Left ventricle myocardium inferior (tissue), 1 donor: Measurements from ENCODE around the gene TEX19. TPM values are rescaled to one million over a fixed set of nuclear protein-coding genes. Genes with fewer than 3 reads are reported as not detected.

ENCODE experiments used
- DNase-seq: peaks from one replicate; pipeline ENCODE4 v3.0.0-alpha.2; 2020
- H3K27ac ChIP-seq: fragments of 200-600 bp; replicated peaks from 2 replicates; pipeline ENCODE4 v1.8.0; 2021
- H3K27me3 ChIP-seq: fragments of 200-600 bp; 2 replicates; pipeline ENCODE4 v1.8.0; 2021; ENCODE audit warnings: low read depth
- H3K36me3 ChIP-seq: fragments of 200-600 bp; 2 replicates; pipeline ENCODE4 v1.8.0; 2021
- H3K4me1 ChIP-seq: fragments of 200-600 bp; 2 replicates; pipeline ENCODE4 v1.8.0; 2021
- H3K4me3 ChIP-seq: fragments of 200-600 bp; 2 replicates; pipeline ENCODE4 v1.8.0; 2021; ENCODE audit warnings: mild to moderate bottlenecking, moderate library complexity
- H3K9me3 ChIP-seq: fragments of 200-600 bp; replicated peaks from 2 replicates; pipeline ENCODE4 v1.8.0; 2021
- CTCF ChIP-seq: fragments of 200-600 bp; IDR thresholded peaks from 2 replicates; pipeline ENCODE4 v1.8.0; 2021; ENCODE audit warnings: antibody characterized with exemption, mild to moderate bottlenecking, borderline replicate concordance
- intact Hi-C: fragments of 100-400 bp; cut with micrococcal nuclease; formaldehyde crosslinking; loops from one replicate; pipeline ENCODE4 v1.11.0; 2022
- total RNA-seq: library from RNA; stranded (reverse); fragmentation: NEBNext Ultra II Directional; extraction: Animal tissue kit (Norgen Biotek cat#: 25700); gene quantifications from one replicate; pipeline ENCODE4 v1.2.1, GENCODE V29; 2021
- donor health status: DM: no; HTN: yes; CAD: no; lungs with severe emphysema.

Gene TEX19
- total RNA-seq, 1 donor from 2014 or later = not detected

GRCh38 chr17:82338858-82339633, 20.0 kb upstream of the TEX19 start:
- Histone ChIP-seq H3K36me3 (no peaks in the 10 kb centered on the region), H3K4me3 (peak overlapping the region; percentile 57), H3K27ac (peak overlapping the region; percentile 10), H3K4me1 (peaks cover 35% of the 10 kb centered on the region), H3K27me3 (peaks cover 5% of the 10 kb centered on the region), H3K9me3 (no peaks in the 10 kb centered on the region)
- no peak for DNase-seq
- intact Hi-C loops = no loop called here
- no peak for TF ChIP-seq CTCF

- no peaks in the 10 kb centered on the region for H3K9me3 ChIP-seq
- H3K4me3 ChIP-seq = peak overlapping the region; percentile 57
- peaks cover 12% of the 10 kb centered on the region for H3K27me3 ChIP-seq
- H3K27ac ChIP-seq = no peak overlapping the region
- peaks cover 26% of the 10 kb centered on the region for H3K4me1 ChIP-seq
- no peak for TF ChIP-seq CTCF
- H3K36me3 ChIP-seq = no peaks in the 10 kb centered on the region
- intact Hi-C loops = no loop called here
- DNase-seq = no peak
Observed at GRCh38 chr17:82339634-82340580, 19.1 kb upstream of the TEX19 start.

- Histone ChIP-seq H3K4me3 (no peak overlapping the region), H3K27me3 (peaks cover 15% of the 10 kb centered on the region), H3K9me3 (no peaks in the 10 kb centered on the region), H3K4me1 (peaks cover 13% of the 10 kb centered on the region), H3K36me3 (no peaks in the 10 kb centered on the region), H3K27ac (no peak overlapping the region)
- no peak for TF ChIP-seq CTCF
- DNase-seq = no peak
- intact Hi-C loops = no loop called here
Observed at GRCh38 chr17:82342361-82343079, 16.5 kb upstream of the TEX19 start.

- TF ChIP-seq CTCF = no peak
- no peak overlapping the region for H3K4me3 ChIP-seq
- no peak for DNase-seq
- peaks cover 12% of the 10 kb centered on the region for H3K4me1 ChIP-seq
- H3K27me3 ChIP-seq = peaks cover 15% of the 10 kb centered on the region
- no peak overlapping the region for H3K27ac ChIP-seq
- H3K9me3 ChIP-seq = no peaks in the 10 kb centered on the region
- intact Hi-C loops = no loop called here
- no peaks in the 10 kb centered on the region for H3K36me3 ChIP-seq
Observed at GRCh38 chr17:82343560-82343959, 15.5 kb upstream of the TEX19 start.
